HEK293 (cell line): ENCODE data around the gene KRT15.

ENCODE experiments used
- CTCF ChIP-seq: fragments of 450-650 bp; formaldehyde crosslinking; IDR thresholded peaks from 2 replicates; pipeline ENCODE4 v1.5.1; 2016; ENCODE audit warnings: missing biosample characterization, missing genetic modification characterization
- ZNF10 ChIP-seq: fragments of 450-650 bp; formaldehyde crosslinking; IDR thresholded peaks from 2 replicates; pipeline ENCODE4 v1.5.1; 2017; ENCODE audit warnings: missing biosample characterization, missing genetic modification characterization
- ZNF174 ChIP-seq: fragments of 450-650 bp; formaldehyde crosslinking; IDR thresholded peaks from 2 replicates; pipeline ENCODE4 v1.5.0; 2017; ENCODE audit warnings: missing biosample characterization, mild to moderate bottlenecking, missing genetic modification characterization
- ZNF274 ChIP-seq, 2 experiments: fragments of 200-500 bp in 1 of 2; fragments of 450-650 bp in 1 of 2; sonication (Bioruptor generic) in 1 of 2; formaldehyde crosslinking in 1 of 2; IDR thresholded peaks; 2 replicates each; pipeline versions ENCODE4 v1.5.1 to v1.6.1; 2014 to 2016; ENCODE audit warnings: borderline replicate concordance in 1 of 2, inconsistent platforms in 1 of 2, low read length in 1 of 2, missing biosample characterization in 1 of 2, missing genetic modification characterization in 1 of 2
- ZNF423 ChIP-seq: fragments of 450-650 bp; formaldehyde crosslinking; IDR thresholded peaks from 2 replicates; pipeline ENCODE4 v1.5.1; 2016; ENCODE audit warnings: missing biosample characterization, missing genetic modification characterization
- ZNF513 ChIP-seq: fragments of 450-650 bp; IDR thresholded peaks from 2 replicates; pipeline ENCODE4 v1.5.1; 2018; ENCODE audit warnings: missing biosample characterization, missing genetic modification characterization
- ZNF514 ChIP-seq: fragments of 450-650 bp; formaldehyde crosslinking; IDR thresholded peaks from 2 replicates; pipeline ENCODE4 v1.5.1; 2016; ENCODE audit warnings: missing biosample characterization, missing genetic modification characterization
- ZNF530 ChIP-seq: fragments of 450-650 bp; formaldehyde crosslinking; IDR thresholded peaks from 2 replicates; pipeline ENCODE4 v1.5.1; 2016; ENCODE audit warnings: low read depth, missing biosample characterization, missing genetic modification characterization
- ZNF580 ChIP-seq: fragments of 450-650 bp; formaldehyde crosslinking; IDR thresholded peaks from 2 replicates; pipeline ENCODE4 v1.5.1; 2016; ENCODE audit warnings: missing biosample characterization, missing genetic modification characterization
- ZNF658 ChIP-seq: fragments of 450-650 bp; formaldehyde crosslinking; IDR thresholded peaks from 2 replicates; pipeline ENCODE4; 2016; ENCODE audit warnings: missing biosample characterization, missing genetic modification characterization
- ZNF670 ChIP-seq: fragments of 450-650 bp; formaldehyde crosslinking; IDR thresholded peaks from 2 replicates; pipeline ENCODE4 v1.5.1; 2016; ENCODE audit warnings: missing biosample characterization, missing genetic modification characterization, low read depth
- ZNF830 ChIP-seq: fragments of 450-650 bp; IDR thresholded peaks from 2 replicates; pipeline ENCODE4 v1.5.0; 2018; ENCODE audit warnings: missing biosample characterization, missing genetic modification characterization, low read depth, mild to moderate bottlenecking, moderate library complexity

DNA sequence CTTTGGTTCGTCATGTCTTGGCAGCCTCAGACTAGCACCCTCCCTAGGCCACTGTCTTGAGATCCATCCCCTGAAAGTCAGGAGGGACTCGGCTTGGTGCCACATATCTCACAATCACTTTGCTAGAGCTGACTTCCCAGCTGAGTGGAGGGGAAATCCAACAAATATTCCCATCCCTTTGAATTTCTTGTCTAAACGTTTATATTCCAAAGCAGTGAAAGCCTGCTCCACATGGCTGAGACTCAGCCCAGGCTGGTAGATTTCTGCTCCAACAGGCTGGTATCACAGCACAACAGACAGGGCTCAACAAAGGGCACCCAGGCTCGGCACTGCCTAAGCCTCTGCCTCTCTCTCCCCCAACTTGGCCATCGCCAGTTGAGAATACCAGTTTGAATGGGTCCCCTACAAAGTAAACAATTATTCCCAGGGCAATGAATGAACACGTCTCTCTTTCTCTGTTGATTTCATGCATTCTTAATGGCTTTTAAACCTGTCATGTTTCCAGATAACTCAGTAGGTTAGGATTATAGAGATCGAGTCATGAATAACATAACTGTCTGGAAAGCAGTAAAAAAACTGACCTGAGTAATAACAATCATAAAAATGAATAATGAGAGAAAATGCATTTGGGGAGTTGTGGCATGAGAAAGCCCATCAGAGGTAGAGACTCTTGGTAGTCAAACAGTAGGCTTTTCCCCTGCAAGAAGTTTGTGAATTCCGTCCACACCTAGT lies 14.3 kb downstream of the KRT15 start:
- no peak for TF ChIP-seq ZNF514
- TF ChIP-seq ZNF274 (IDR thresholded peaks at IDR 0.05; ENCODE audit: low read length), result no peak
- TF ChIP-seq ZNF274 (tag by site-specific recombination; IDR thresholded peaks at IDR 0.05; ENCODE audit: borderline replicate concordance), result no peak
- TF ChIP-seq ZNF580 (tag by site-specific recombination), result 0 out of 2 replicates have a peak, but pooled peaks have one; percentile 15
- no peak for TF ChIP-seq ZNF830 (tag by site-specific recombination)
- no peak for TF ChIP-seq ZNF658 (tag by site-specific recombination)
- TF ChIP-seq ZNF10 (tag by site-specific recombination), result no peak
- TF ChIP-seq CTCF, result no peak
- no peak for TF ChIP-seq ZNF174 (tag by site-specific recombination)
- TF ChIP-seq ZNF513 (tag by site-specific recombination), result no peak
- TF ChIP-seq ZNF670 (tag by site-specific recombination), result no peak
- TF ChIP-seq ZNF423 (tag by site-specific recombination), result 0 out of 2 replicates have a peak, but pooled peaks have one; percentile 42
- TF ChIP-seq ZNF530 (tag by site-specific recombination), result no peak
